WTC11 (cell line): ENCODE data around the gene RNF224.

Experiments used
- CTCF ChIP-seq: fragments of 200-600 bp; IDR thresholded peaks from 2 replicates; pipeline ENCODE4 v1.8.0; 2022; ENCODE audit warnings: antibody characterized with exemption
- E2F1 ChIP-seq: sonication (generic); formaldehyde crosslinking; IDR thresholded peaks from 2 replicates; pipeline ENCODE4 v1.8.0; 2022; ENCODE audit warnings: mild to moderate bottlenecking, missing genetic modification reagents
- ZNF138 ChIP-seq: sonication (generic); formaldehyde crosslinking; conservative IDR thresholded peaks from 2 replicates; pipeline ENCODE4 v1.8.1; 2022; ENCODE audit warnings: mild to moderate bottlenecking, moderate library complexity, missing genetic modification reagents

GRCh38 chr9:137278061-137278701 lies 50.9 kb downstream of the RNF224 start:
- no peak for TF ChIP-seq CTCF
- TF ChIP-seq E2F1: no peak
- TF ChIP-seq ZNF138 (CRISPR knock-in tag): no peak
